ENCODE data around the gene AGT.
"Not testable (repeated sequence)": the region's sequence is repeated elsewhere in the genome, so short reads cannot be mapped to it uniquely, and the experiment has no call there.

The AGT gene

DNA sequence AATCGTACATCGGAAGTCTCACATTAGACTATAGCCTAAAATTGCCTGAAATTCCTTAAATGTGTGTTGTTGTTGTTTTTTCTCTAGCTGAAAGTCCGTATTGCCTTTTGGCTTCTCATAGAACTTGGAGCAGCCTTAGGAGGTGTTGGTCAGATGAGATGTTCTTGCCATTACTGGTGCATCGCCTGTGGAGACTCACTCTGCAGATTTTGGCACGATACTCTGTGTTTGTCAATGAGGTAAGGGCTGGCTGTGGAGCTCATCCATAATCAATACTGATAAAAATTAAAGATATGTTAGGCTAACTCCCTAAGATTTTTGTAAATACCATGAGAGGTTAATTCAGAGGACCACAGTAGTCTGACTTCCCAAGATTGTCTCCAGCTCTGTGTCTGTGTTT, 28.9 kb downstream of the AGT start:
- DNase-seq, result no peak

DNA sequence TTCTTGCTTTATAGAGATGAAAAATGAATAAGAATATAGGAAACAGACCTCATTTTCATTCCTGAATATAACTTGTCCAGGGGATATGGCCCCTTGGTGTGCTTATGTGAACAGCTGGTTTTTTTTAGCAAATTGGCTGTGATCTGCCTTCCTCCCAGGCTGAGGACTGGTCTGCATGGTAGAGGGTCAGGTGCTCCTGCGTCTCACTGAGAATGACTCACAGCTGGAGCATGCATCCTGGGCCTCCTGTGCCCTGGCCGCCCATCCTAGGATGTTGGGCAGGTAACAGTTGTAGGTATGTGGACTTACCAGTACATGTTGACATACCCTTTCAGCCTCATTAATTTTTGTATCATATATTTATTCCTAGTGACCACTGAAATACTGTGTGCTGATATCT, 29.8 kb downstream of the AGT start:
- DNase-seq, result no peak

DNA sequence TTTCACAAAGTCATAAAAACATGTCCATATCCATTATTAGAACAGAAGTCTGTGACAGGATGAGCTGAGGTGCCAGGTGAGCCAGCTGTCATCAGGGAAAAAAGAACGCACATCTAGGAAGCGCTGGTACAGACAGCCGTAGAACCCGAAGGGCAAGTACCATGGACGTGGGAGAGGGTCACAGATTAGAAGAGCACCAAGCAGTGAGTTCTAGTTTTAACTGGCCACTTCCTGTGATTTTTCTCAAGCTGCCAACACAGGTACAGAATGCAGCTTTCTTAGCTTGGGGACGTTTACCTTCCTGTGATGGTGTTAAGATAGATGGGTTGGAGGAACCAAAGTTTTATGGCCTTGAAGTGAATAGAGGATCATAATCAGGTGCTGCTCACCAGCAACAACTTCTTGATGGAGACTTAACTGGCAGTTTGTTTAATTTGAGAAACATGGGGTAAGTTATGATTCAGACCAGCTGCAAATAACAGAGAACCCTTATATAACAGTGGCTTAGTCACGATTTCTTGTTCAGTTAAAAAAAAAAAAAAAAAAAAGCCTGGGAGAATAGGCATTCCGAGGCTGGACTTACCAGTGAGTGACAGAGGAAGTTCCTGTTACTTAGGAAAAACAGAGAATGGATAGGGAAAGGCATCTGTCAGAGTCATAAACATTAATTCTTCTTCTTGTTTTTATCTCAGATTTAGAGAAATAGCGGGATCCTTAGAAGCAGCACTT, 30.9 kb downstream of the AGT start:
- no peak for DNase-seq

GRCh38 chr1:230682274-230682673, 31.6 kb downstream of the AGT start:
- DNase-seq, result no peak

GRCh38 chr1:230681599-230681998, 32.3 kb downstream of the AGT start:
- DNase-seq, result no peak

DNA sequence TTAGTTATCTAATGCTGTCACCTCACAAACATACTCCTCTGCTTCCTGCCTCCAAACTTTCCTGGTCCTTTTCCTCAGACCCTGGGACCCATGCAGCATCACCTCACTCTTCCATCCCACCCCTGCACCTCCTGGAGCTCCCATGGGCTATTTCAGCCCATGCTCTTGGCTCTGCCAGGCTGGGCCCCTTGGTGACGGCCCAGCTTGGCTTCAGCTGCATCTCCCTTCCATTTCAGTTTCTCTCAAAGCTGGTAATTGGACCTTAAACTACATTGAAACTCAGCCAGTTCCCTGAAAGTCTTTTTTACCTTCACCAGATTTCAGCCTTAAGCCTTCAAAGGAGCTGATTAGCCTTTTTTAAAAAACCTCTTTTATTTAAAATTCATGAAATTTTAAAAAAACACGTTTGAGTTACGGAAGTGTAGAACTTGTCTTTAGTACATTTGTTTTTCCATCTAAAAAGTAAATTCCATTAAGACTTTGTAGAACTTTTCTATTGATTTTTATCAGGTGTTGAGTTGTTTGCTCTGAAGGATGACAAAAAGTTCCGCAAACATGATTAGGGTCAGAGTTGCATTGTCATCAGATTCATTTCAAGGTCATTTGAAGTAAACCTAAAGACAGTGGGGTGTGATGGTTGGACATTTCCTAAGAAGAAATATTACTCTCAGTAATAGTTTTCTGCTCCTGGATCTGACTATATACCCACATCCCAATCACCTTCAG, 33.5 kb downstream of the AGT start:
- no peak for DNase-seq

DNA sequence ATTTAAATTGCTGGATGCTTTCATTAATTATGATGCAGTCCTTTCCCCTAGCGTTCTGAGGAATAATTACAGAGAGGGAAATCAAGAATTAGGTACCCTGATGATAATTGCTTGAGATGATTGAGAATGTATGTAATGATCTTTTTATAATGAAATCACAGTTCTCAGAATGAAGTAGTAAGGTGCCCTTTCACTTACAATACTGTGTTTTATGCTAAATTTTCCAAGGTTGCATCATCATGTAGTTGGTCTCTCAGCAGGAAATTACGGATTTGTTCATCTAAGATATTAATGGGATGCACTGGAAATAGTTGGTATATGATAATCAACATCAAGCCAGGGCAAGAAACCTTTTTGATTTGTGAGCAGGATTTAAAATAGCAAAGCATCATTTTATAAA, 34.1 kb downstream of the AGT start:
- no peak for DNase-seq

- no peak for DNase-seq
Measured at GRCh38 chr1:230679192-230679591, 34.7 kb downstream of the AGT start.

- no peak for DNase-seq
Measured at GRCh38 chr1:230677200-230677599, 36.7 kb downstream of the AGT start.

DNA sequence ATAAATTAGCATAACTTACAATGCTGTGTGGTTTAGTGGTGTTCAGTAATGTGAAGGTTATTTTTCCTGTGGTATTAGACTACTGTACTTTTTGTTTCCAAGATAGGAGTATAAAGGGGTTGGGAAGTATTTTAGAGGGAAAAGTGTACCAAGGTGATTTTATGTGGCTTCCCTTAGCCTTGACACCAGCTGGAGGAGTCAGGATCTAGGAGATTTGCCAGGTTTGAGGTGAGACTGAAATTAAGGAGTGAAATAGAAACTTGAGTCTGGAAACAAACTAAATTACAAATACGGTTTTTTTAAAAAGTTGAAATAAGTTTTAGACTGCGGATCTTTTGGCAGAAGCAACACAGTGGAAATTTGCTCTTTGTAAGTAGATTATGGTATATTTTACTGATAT, 39.3 kb downstream of the AGT start:
- no peak for DNase-seq

DNA sequence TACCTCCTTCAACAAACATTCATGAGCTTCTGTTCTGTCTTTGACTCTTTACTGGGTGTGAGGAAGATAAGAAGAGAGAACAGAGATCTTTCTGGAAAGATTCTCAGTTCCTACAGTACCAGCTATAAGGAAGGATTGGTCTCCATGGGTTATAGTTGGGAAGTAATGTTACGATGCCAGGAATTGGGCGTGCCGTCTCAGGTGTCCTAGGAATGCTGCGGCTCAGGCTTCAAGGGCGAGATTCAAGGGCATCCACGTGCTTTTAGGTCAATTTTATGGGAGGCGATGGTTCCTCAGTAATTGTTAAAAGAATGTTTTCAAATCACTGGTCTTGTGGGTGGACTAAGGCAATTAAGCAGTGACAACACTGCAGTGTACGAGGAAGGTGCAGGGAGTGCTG, 44.4 kb downstream of the AGT start:
- DNase-seq, result no peak

DNA sequence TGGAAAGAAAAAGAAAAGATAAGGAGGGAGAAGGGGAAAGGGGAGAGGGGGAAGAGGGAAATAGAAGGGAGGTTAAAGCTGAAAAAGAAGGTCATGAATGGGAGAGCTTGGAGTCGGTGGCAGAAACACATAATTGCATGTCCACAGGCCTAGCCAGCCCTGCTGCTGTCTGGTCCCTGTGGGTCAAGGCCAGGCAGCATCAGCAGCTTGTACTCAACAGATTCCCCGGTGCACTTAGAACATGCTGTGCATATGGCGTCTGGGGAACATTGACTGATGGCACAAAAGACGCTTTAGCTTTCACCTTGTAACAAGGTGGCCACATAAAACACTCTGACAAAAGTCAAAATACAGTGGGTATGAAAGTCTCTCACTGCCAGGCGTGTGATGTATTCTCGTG, 45.7 kb downstream of the AGT start:
- no peak for DNase-seq

DNA sequence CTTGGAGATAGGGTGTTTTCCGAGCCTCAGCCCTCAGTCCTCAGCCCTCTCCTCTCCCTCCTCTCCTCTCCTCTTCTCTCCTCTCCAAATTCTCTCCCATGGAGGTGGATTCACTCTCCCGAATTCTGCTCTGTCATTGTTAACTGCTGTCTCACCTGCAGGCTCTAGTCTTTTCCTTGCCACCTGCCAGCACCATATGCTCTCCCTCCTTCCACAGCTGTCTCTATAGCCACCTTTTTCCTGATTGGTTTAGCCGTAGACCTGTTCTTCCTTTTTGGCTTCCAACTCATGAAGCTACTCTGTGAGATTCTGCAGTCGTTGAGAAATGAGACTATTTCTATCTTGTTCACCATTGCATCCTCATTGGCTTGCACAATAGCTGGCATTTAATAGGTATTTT, 51.9 kb downstream of the AGT start:
- DNase-seq, result no peak

DNA sequence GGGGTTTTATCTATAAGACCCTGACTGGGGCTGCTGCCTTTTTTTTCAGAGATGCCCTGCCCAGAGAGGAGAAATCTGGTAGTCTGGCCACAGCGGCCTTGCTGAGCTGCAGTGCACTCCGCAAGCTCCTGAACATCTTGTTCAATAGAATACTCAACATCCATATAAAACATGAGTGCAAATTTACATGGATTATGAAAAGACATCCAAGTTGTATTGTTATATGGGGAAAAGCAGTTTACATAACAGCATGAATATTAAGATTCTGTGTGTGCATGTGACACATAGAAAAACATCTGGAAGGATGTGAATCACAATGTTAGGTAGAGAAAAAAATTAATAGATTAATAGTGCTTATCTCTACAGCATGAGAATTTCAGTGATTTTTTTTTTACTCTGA, 55.2 kb downstream of the AGT start:
- DNase-seq, result no peak

GRCh38 chr1:230658103-230658502, 55.8 kb downstream of the AGT start:
- DNase-seq, result not testable (repeated sequence)

- DNase-seq, result not testable (repeated sequence)
Measured at GRCh38 chr1:230656719-230657118, 57.2 kb downstream of the AGT start.

Measured in left hindlimb (tissue), 1 donor.